HG02610 (cell line): ENCODE measurements around the gene KRTAP3-1.
"Not testable (repeated sequence)": the region's sequence is repeated elsewhere in the genome, so short reads cannot be mapped to it uniquely, and the experiment has no call there.

ENCODE experiments used
- ATAC-seq: cut with Tn5 transposase; IDR thresholded peaks from one replicate; pipeline ENCODE4 v1.9.1; 2021; ENCODE audit warnings: mild to moderate bottlenecking, moderate library complexity; ENCODE audit not compliant: unreplicated experiment

Gene KRTAP3-1

DNA sequence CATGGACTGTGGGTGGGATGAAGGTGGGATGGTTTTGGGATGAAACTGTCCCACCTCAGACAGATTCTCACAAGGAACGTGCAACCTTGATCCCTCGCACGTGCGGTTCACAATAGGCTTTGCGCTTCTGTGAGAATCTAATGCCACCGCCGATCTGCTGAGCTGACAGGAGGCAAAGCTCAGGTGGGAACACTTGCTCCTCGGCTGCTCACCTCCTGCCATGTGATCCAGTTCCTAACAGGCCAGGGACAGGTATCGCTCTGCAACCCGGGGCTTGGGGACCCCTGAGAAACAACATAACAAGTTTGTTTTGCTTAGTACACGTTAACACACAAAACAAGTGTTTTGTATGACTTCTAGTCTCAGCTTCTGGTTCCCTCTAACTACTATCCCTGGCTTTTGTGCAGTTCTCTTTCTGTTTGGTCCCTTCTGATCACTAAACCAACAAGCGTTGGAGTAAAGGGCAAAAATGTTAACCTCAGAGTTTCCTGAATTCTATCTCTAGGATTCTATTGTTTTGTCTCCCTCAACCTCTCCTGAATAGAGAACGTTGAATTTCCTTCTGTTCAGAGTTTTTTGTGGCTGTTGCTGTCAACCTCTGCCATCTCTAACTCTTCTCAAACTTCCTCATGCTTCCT is 7.8 kb upstream of the KRTAP3-1 start:
- no peak for ATAC-seq

DNA sequence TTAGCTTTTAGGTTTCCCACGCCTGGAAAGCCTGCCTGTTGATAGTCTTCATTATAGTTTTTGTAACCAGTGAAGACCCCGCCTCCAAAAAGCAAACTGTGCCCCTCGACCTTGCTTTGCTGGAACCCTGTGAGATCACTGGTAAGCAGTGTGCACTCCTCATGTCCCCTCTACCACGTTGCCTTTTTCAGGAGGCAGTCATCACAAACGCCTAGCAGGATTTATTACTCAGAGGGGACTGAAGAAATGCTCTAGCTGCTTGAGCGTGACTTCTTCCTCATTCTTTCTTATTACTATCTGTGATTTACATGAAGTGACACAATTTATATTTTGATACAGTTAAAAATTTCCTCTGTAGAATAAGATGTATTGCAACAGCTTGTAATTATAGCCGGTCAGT is 6.5 kb upstream of the KRTAP3-1 start:
- no peak for ATAC-seq

DNA sequence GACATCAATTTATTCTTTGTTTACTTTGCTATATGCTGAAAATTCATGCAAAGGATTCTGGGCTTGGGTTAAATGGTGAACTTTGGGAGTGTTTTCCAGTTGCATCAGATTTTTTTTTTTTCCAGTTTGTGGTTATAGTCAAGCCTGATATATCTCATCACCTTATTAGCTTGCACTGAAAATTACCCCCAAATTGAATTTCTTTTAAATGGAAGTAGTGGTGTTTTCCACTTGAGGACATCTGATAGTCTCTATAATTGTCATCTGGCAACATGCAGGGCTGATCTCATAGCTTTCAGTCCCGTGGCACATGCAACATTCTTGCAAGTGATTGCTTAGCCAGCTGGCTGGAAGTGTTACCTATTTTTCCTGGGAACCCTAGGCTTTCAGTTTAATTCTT is 4.7 kb upstream of the KRTAP3-1 start:
- ATAC-seq, result no peak

DNA sequence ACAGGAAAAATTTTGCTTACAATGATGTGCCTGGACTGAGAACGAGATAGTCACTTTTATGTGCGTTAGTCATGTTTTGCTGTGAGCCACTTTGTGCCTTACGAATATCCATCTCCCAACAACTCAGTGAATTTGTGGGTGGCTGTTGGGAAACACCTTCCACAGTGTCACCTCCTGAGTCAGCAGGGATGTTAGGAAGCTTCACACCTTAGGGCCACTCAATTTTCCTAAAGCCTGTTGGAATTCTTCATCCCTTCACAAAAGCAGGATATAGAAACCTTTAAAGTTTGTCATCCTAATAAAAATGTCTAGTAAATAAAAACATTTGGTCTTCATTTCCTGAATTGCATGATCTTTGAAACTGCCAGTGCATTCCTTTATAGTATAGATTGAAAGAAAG is 4.3 kb upstream of the KRTAP3-1 start:
- no peak for ATAC-seq

DNA sequence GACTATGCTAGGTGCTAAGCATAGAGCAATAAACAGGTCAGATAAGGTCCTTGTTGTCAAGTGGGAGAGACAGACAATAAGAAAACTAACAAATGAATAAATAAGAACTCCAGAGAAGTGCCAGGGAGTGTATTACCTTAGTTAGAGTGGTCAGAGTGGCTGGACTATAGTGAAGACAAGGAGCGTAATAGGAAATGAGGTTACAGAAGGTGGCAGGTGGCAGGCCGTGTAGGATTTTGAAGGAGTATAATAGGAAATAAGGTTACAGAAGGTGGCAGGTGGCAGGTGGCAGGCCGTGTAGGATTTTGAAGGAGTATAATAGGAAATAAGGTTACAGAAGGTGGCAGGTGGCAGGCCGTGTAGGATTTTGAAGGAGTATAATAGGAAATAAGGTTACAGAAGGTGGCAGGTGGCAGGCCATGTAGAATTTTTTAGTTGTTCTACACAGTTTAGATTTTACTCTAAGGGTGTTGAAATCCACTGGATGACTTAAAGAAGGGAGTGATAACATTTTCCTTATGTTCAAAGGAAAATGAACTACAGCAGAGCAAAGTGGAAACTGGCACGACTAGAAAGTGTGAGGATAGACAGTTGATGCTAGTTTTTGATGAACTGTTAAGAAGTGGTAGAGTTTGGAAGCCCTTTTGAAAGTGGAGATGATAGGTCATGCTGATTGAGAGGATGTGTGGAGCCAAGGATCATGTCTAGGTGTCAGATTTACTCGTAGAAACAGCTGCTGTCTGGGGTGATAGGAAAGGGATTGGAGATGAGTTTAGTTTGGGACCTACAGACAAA is 3.6 kb upstream of the KRTAP3-1 start:
- no peak for ATAC-seq

DNA sequence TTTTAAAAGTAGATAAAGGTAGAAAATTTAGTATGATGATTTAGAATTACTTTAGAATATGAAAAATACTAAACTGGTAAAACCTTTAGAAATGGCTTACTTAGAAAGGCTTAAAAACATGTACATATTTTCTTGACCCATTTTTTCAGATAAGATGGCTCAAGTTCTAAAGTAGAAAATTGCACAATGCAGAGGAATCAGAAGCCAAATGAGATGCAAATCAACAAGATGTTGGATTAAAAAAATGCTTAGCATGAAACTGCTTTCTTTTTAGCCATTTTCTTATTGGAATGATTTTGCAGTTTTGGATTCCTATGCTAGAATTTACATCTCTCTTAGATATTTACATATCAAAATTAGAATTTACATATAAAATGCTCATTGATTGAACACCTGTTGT is 1.5 kb upstream of the KRTAP3-1 start:
- no peak for ATAC-seq

DNA sequence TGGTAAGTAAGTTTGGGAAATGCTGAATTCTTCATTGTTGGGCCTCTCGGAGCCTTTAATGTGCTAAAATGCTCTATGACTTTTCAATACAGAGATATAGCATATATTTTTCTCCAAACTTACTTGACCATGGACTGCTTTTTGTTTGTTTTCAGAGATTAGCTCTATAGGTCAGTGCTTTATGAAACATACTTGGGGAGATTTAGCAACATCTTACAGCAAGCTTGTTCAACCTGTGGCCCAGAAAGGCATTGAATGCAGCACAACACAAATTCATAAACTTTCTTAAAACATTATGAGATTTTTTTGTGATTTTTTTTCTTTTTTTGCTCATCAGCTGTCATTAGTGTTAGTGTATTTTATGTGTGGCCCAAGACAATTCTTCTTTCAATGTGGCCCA is 1.0 kb upstream of the KRTAP3-1 start:
- ATAC-seq, result no peak

DNA sequence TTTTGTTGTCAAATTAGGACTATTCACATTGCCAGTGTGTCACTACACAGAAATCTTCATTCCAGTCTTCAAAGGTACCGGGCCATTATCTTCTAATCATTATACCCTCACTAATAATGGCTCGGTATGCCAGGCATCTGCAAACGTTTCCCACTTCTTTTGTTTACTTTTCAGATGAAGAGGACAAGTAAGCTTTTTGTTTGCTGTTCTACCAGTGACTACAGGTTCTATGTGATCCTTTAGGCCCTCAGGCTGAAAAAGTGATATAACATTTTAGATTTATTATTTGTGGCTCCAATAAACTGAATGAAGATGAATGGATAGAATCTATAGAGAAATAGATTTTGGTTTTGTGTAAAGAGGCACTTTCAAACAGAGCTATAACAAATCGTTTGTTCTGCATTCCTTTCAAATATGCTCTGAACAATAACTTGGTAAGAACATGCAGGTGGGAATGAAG is 403 bp upstream of the KRTAP3-1 start:
- no peak for ATAC-seq

DNA sequence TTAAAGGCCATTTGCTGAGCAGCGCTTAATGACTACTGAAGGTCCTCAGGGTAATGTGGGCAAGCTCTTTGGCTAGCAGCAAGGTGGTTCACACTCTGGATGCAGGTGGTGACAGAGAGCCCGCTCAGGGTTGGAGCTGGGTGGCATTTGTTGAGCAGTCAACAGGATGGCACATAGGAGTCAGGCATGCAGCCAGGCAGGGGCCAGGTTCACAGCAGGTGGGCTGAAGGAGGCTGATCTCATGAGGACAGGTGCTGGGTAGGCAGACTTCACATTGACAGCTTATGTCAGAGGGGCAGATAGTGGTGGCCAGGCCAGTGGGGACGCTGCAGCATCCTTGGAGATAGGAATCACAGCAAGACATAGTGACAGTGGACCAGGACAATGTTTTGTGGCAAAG is 4.5 kb downstream of the KRTAP3-1 start:
- ATAC-seq, result no peak

DNA sequence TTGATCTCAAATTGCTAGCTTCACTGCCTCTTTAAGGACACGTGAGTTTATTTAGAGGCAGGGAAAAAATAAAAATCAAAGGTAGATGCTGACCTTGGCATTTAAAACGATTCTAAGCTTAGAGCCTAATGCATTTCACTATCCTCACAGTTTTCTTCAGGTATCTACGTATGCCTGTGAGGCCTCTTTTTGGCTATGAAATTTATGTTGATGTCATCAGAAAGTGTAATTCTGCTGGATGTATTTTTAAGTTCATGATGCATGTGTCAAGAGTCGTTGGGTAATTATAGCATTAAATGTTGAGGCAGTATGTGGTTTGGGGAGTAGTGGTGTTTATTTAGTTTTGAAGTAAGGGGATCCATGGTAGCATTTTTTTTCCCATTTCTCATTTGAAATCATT is 5.0 kb downstream of the KRTAP3-1 start:
- no peak for ATAC-seq

DNA sequence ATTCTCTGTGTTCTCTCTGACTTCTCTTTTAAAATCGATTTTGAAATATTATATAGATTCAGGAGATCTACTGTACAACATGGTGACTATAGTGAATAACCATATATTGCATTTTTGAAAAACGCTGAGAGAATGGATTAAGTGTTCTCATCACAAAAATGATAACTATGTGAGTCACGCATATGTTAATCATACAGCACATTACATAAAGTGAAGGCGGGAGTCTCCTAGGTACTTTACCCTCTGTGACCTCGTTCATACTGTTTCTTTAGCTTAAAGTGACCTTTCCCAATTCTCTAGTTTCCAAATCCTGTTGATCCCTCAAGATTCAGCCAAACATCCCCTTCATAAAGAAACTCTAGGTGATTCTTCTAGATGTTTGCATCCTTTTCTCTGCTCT is 6.1 kb downstream of the KRTAP3-1 start:
- ATAC-seq, result no peak

DNA sequence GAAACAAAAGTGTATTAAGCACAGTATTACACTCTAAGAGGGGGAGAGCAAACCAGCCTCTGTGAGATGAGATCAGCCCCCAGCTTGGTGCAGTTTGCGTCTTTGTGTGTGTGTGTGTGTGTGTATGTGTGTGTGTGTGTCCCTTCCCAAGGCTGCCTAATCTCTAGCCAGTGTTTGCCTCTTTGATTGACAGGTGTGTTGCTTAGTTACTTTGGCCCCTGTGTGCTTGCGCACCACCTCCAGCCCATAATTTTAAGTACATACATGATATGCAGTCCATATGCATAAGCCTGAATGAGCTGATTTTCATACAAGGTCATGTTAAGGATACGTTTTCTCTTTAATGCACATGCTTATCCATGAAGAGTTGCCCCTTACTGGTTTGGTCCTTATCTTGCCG is 7.1 kb downstream of the KRTAP3-1 start:
- ATAC-seq, result no peak

DNA sequence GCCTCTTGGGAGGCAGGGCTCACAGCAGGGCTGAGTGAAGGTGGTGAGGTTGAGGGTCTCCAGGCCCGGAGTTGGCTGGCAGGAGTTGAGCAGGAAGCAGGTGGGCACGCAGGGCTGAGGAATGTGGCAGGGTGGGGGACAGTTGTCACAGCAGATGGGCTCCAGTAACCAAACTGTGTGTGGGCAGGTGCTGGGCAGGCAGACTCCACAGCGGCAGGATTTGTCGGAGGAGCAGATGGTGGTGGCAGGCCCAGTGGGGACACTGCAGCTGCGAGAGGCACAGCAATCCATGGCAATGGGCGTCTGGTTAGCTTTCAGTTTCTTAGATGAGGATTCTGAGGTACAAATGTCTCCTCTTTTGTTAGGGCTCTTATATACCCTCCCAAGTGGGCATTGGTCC is 9.4 kb downstream of the KRTAP3-1 start, which contains the start of gene KRTAP3-2:
Gene KRTAP3-2, minus strand, starts transcription at position 344 of the 400 bp plus-strand sequence. Its CDS starts 53 bp downstream, at position 291.
- not testable (repeated sequence) for ATAC-seq

DNA sequence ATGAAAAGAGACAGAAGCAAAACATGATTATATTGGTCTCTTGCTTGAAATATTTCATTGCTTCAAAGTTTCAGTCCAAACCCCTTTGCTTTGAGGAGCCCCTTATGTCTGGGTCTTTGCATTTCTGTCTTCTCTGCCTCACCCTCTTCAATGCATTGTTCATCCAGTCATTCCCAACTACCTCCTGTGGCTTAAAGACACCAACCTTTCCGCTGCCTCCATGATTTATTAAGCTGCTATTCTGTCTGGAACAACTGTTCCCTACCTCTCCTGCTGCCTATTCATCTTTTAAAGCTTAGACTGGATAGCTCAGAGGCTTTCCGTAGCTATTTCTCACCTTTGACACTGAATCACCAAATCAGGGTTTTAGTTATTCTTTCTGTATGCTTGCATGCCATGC is 11.6 kb downstream of the KRTAP3-1 start:
- ATAC-seq, result no peak

DNA sequence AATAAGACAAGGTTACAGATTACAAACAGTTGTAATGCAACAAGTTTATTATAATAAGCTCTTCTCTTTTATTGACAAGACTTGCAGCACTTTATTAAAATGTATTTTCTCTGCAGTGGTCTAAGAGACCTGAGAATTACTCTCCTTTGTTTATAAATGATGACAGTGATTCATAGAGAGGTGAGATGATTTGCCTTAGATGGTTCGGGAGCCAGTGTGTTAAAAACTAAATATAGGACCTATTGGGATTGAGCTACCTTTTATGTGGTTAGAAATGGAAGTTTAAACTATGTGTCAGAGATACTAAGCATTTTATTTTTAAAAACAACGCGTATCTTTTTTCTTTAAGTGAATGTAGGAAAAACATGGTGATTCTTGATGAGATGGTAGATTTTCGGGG is 12.1 kb downstream of the KRTAP3-1 start:
- ATAC-seq, result no peak

DNA sequence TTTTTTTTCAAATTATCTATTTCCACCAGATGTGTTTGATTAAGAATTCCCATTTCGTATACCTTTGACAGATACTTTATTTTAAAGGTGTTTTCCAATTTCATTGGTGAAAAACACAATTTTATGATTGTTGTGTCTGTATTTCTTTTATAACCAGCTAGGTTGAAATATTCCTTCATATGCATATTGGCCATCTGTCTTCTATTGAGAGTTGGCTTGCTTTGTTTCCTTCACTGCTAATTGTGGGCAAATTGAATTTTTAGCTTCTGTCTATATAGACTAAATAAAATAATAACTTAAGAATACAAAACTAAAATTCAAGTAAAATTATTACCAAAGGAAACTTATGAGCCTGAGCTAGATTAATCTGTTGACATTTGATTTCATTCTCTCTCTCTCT is 13.8 kb downstream of the KRTAP3-1 start:
- no peak for ATAC-seq

DNA sequence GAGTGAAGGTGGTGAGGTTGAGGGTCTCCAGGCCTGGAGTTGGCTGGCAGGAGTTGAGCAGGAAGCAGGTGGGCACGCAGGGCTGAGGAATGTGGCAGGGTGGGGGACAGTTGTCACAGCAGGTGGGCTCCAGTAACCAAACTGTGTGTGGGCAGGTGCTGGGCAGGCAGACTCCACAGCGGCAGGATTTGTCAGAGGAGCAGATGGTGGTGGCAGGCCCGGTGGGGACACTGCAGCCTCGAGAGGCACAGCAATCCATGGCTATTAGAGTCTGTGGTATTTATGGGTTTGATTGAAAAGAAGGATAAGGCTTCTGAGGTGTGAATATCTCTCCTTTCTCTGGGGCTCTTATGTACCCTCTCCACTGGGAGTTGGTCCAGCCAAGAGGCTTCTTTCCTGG is 15.1 kb downstream of the KRTAP3-1 start, which contains the start of gene KRTAP3-3:
Gene KRTAP3-3, minus strand, starts transcription at position 326 of the 400 bp plus-strand sequence. Its CDS starts 67 bp downstream, at position 259.
- ATAC-seq, result no peak

DNA sequence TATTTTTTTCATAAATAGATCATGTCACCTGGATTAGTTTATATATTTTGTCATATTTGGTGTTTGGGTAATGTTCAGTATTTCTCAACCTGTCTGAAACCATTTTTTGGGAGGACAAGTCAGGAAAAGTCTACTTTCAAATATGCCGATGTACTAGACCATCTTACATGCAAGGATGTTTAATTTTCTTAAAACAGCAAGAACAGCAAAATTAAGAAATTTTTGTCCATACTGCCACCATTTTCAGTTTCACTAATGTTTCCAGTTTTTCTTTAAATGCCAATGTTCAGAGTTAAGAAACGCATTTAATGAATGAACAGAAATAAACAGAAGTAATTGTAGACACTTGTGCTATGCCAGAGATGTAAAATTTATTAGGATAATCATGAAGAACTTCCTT is 15.8 kb downstream of the KRTAP3-1 start:
- ATAC-seq, result no peak

DNA sequence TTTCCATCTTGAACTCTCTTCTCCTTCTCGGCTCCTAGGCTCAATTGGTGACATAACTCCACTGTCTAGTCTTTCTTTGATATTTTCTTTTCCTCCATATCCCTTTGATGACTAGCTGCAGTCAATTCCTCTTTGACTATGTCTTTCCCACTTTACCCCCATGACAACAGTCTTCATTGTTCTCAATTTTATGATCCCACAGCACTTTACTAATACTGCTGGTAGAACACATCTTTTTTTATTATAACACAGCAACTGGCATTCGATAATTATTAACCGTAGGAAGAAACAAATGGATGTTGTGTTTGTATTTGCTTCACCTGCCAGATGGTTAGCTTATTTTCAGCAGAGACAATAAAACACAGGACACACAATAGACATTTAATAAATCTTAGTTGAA is 16.3 kb downstream of the KRTAP3-1 start:
- no peak for ATAC-seq

DNA sequence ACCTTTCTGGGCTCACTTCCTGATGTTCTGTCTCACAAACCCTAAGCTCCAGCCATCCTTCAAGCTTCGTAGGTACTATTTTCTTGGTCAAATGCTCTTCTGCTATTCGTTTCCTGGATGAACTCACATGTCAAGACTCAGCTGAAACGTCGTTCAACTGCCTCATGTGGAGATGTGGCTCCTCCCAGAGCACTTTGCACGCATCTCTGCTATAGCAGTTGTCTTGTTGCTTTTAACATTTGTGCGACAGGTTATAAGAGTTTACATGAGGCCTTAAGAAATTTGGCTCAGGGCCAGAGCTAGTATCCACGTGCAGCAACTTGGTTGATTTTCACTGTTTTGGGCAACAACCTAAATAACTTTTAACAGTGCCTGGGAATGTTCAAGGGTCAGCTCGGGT is 22.0 kb downstream of the KRTAP3-1 start:
- ATAC-seq, result no peak

DNA sequence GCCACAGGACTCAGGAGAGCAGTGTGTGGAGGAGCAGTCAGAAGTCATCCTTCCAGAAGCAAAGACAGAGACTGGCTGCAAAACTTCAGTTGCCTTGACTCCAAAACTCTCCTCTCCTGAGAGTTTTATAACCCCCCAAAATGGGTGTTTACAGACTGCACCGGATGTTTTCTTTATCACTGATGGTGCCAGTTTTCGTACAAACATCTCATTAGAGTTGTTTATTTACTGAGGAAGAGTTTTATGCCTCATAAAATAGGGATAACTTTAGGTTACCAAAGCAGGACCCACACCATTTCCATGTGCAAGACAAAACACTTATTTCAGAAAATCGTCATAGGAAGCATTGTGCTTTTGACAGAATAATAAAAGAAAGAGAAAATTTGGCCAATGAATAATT is 24.7 kb downstream of the KRTAP3-1 start, which contains the start of gene KRT40:
Gene KRT40, minus strand, starts transcription at position 101 of the 400 bp plus-strand sequence. Its CDS starts 53 bp downstream, at position 48.
- no peak for ATAC-seq

DNA sequence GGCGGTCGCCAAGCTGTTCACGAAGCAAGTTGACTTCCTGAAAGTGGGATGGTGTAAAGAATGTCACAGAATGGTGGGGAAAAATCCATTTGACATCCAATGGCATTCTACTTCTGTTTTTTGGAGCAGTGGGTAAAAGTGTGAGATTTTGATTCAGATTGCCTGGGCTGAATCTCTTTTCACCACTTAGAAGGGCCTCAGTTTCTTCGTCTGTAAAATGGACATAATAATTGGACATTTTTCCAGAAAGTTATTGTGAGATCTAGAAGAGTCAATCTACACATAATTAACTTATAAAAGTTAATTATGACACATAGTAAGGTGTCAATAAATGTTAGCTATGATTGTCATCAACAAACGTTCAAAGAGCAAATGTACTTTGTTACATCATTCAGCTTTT is 27.8 kb downstream of the KRTAP3-1 start:
- no peak for ATAC-seq
